ENCODE data around the gene DACT2.
"Not testable (repeated sequence)": the region's sequence is repeated elsewhere in the genome, so short reads cannot be mapped to it uniquely, and the experiment has no call there.

The DACT2 gene

GRCh38 chr6:168301648-168302398 is 17.8 kb downstream of the DACT2 start:
- no peak for DNase-seq

GRCh38 chr6:168300975-168301647 is 18.5 kb downstream of the DACT2 start:
- no peak for DNase-seq

GRCh38 chr6:168299541-168300511 is 19.8 kb downstream of the DACT2 start:
- DNase-seq = peak; percentile 20

DNA sequence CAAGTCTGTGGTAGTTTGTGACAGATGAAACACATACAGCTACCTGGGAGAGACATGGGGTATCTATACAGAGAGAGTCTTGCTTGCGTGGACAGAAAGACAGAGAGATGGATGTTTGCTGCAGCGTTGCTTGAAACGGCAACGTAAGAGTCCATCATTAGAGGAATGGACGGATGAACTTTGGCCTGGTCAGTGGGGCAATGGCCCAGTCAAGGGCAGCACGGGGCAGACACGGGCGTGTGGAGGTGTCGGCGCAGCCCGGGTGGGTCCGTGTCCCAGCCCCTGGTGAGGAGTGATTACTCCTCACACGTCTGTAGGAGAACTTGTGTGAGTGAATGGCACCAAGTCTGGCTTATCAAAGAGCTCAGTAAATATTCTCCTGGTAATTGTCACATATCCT is 21.9 kb downstream of the DACT2 start:
- no peak for DNase-seq

- DNase-seq = no peak
Observed at GRCh38 chr6:168294901-168295300, 24.7 kb downstream of the DACT2 start.

DNA sequence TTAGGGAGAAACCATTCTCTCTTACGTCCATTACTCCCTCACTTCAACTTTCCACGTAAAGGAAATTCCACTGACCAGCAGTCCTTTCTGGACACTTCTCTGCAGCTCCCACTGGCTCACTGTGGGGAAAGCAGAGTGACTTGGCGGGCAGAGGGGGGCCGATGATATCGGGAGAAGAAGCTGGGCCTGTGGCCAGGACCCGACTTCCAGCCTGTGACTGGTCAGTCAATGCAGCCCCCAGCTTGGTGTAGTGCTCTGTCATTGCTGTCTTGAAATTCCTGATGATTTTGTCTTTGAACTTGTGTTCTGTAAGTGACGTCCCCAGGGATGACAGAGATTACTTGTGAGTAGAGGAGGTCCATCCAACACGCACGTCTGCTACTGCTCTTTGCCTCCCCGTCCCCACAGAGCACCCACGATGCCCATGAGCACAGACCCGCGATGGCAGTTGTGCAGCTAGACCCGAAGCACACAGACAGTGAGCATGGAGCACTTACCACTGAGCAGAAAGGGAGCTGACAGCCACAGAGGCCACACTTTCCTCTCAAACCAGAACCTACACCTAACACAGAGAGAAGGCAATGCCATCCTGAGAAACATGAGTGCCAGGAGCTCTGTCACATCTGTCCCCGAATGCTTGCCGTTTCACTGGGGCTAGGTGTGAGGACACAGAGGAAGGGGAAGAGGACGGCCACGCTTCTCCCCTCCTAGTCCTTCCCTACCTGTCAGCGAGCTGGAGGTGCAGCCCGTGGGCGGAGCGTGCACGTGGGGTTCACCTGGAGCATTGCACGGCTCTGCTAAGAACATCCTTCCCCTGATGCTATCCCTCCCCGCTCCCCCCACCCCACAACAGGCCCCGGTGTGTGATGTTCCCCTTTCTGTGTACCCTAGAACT is 25.7 kb downstream of the DACT2 start:
- DNase-seq = no peak

GRCh38 chr6:168292826-168293225 is 26.8 kb downstream of the DACT2 start:
- DNase-seq = no peak

DNA sequence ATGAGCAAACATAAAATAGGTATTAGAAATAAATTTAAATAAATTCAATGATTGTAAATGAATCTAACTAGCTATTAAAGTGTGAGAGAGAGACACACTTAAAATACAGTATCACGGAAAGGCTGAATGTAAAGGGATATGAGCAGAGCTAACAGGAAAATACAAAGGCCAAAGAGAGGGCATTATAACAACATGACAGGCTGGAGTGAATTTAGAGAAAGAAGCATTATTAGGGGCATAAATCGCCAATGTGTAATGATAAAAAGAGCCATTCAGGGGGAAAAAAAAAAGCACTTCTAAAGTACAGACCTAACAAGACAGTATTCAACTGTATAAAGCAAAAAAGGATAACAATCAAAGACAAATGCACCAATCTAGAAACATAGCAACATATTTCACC is 28.1 kb downstream of the DACT2 start:
- peak; percentile 57 for DNase-seq

DNA sequence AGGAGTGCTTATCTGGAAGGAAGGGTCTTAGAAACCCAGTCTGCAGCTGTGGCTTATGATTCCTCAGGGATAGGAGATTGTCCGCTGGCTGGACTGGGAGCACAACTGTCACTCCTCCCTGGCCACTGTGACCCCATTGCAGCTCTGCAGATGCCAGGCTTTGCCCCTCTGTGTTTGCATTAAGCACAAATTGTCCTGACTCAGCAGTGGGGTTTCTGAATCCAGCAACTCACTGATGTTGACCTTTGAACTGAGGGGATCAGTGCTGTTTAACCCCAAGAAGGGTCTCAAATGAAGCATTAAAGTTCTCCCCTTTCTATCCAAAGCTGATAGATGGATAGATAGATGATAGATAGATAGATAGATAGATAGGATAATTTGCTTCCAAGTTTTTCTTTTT is 29.5 kb downstream of the DACT2 start:
- DNase-seq = no peak

DNA sequence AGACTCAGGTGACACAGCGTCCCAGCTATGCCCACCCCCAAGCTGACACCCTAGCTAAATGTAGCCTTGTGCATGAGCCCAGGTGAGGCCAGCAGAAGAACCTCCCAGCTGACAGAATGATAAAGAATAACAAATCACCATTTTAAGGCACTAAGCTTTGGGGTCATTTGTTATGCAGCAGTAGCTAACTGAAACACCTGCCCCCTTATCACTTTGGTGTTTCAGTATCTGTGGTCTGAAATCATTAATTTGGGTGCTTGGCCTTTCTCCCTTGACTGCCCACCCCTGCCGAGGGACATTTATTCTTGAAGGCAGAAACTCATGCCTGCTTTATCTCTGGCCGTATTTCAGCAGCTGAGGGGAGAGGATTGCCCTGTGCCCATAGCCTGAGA is 30.0 kb downstream of the DACT2 start:
- DNase-seq = no peak

DNA sequence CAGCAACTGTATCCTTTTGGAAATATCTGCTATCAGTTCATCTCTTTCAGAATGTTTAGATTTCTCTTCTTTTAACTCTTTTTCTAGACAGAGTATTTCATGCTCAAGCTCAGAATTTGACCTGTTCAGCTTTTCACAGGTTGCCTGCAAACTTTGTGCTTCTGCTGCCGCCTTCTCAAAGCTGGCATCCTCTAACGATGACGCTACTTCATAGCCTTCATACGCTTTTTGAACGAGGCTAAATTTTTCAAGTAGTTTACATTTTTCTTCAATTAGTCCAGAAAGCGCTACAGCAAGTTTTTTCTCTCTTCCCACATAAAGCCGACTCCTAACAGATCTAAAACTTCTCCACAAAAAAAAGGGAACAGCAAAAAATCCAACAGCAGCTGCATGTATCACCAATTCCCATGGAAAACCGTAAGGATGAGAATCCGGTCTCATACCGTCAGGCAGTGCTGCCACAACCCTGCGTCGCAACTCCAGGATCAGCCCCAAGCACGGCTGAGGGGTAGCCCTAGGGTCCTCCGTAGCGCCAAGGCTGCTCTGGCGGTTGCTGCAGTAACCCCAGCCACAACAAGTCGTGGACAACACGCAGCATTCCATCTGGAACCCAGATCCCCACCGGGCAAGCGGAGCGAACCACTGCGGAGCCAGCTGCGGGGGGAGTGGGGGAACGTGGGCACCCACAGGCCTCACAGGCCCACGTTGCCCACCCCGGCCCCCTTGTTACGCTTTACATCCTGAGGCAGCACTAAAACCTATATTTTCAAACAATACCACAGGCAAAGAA is 30.6 kb downstream of the DACT2 start:
- DNase-seq = no peak

DNA sequence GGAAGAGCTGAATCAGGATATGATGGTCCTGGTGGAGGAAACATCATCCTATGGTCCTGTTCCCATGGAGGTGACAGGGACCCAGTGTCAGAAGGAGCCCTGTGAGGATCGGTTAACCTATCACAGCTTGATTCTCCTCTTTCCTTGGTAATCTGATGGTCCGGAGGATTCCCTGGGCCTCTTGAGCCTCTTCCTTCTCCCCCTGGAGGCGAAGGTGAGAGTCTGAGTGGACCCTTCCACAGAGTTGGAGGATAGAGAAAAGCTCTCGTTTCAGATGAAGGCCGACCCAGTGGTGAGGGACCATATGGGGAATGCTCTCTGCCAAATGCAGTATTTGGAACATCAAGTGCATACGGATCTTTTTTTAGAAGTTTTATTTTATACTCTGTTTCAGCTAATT is 32.1 kb downstream of the DACT2 start:
- not testable (repeated sequence) for DNase-seq

DNA sequence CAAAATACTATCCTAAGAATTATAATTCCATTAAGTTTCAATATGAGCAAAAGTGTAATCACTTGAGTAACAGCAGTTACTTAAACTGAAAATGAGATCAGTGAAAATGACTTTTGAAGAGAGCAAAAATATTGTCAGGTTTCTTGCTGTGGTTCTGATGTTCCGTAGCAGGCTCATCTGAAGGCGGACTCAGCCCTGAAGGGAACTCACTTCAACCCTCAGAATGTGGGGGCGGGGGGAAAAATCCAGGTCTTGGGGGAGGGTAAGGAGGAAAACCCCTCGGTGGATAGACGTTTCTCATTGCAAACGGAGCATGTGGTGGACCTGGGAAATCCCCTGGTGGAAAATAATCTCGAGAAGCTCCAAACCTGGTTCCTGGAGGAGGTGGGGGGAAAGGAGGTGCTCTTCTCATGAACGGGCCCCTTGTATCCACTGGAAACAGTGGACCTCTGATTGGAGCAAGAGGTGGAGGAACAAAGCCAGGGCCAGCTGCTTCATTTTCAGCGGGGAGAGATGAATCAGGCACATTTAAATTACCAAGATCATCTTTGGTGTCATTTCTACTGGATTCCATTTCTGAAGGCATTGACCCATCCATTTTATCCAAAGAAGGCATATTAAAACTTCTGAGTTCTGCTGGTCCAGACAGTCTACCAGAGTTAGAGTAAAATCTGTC is 32.7 kb downstream of the DACT2 start:
- DNase-seq = not testable (repeated sequence)

- no peak for DNase-seq
Observed at GRCh38 chr6:168286116-168286515, 33.5 kb downstream of the DACT2 start.

DNA sequence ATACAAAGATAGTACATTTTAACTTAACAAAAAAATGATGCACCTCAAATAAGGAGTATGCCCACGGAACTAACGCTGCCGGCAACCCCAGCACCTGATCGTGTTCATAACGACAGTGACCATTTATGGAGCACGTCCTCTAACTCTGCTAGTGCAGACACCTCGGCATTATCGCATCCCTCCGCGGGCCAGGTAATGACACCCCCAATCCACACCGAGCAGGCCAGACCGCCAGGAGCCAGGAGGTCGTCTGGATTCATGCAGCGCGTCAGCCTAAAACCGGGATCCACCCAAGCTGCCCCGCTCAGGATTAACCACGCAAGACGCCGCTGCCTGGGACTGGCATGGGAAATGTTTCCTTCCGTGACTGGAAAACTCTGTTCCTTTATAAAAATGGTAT is 34.1 kb downstream of the DACT2 start:
- DNase-seq = no peak

- no peak for DNase-seq
Observed at GRCh38 chr6:168284187-168284586, 35.4 kb downstream of the DACT2 start.

- DNase-seq = no peak
Observed at GRCh38 chr6:168283686-168284025, 35.9 kb downstream of the DACT2 start.

- no peak for DNase-seq
Observed at GRCh38 chr6:168282985-168283685, 36.4 kb downstream of the DACT2 start.

- no peak for DNase-seq
Observed at GRCh38 chr6:168281826-168282225, 37.8 kb downstream of the DACT2 start.

DNA sequence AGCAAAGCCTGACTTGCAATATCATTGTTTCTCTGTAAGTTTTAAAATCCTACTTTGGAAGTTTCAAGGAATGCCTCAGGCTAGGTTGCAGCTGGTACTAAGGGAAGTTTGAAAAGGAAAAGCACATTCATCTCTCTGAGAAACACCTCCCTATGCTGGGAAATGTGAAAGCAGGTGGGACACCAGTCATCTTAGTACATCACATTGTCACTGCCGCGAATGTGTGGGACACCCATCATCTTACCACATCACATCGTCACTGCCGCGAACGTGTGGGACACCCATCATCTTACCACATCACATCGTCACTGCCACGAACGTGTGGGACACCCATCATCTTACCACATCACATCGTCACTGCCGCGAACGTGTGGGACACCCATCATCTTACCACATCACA is 38.3 kb downstream of the DACT2 start:
- DNase-seq = not testable (repeated sequence)

GRCh38 chr6:168280899-168281245 is 38.7 kb downstream of the DACT2 start:
- no peak for DNase-seq

Measured in midbrain (tissue), 1 donor.